ENCODE data around the gene TLCD3B. TPM values are rescaled to one million over a fixed set of nuclear protein-coding genes. Genes with fewer than 3 reads are reported as not detected.

The TLCD3B gene
- total and polyA plus RNA-seq, 2 donors from 2014 or later: not detected

DNA sequence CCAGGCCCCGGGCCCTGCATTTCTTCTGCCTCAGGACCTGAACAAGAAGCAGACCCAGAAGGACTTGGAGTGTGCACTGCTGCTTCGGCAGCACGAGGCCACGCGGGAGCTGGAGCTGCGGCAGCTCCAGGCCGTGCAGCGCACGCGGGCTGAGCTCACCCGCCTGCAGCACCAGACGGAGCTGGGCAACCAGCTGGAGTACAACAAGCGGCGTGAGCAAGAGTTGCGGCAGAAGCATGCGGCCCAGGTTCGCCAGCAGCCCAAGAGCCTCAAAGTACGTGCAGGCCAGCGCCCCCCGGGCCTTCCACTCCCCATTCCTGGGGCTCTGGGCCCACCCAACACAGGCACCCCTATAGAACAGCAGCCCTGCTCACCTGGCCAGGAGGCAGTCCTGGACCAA lies 44.8 kb downstream of the TLCD3B start:
- Histone ChIP-seq H3K27ac (ENCODE audit: low read depth in 2 of 2, low read length in 2 of 2) (no peak overlapping the region), H3K4me1 (ENCODE audit: control insufficient read depth in 2 of 3, insufficient read depth in 2 of 3, low read depth in 1 of 3, low read length in 3 of 3) (no peaks in the 10 kb centered on the region), H3K9me3 (ENCODE audit: control insufficient read depth in 2 of 3, insufficient read depth in 1 of 3, low read length in 3 of 3) (no peaks in the 10 kb centered on the region), H3K27me3 (ENCODE audit: control insufficient read depth, insufficient read depth, low read length) (no peaks in the 10 kb centered on the region), H3K36me3 (ENCODE audit: control insufficient read depth in 2 of 3, insufficient read depth in 3 of 3, low read length in 3 of 3) (peaks cover 2 to 65% (median 60%) of the 10 kb centered on the region in 3 donors), H3K9ac (ENCODE audit: low read length in 3 of 3) (no peak overlapping the region), H3K4me3 (ENCODE audit: low read length in 3 of 3) (no peak overlapping the region)
- intact Hi-C loops (cut with DNase I): no loop called here
- DNase-seq: no peak
- TF ChIP-seq, protein P1, sequence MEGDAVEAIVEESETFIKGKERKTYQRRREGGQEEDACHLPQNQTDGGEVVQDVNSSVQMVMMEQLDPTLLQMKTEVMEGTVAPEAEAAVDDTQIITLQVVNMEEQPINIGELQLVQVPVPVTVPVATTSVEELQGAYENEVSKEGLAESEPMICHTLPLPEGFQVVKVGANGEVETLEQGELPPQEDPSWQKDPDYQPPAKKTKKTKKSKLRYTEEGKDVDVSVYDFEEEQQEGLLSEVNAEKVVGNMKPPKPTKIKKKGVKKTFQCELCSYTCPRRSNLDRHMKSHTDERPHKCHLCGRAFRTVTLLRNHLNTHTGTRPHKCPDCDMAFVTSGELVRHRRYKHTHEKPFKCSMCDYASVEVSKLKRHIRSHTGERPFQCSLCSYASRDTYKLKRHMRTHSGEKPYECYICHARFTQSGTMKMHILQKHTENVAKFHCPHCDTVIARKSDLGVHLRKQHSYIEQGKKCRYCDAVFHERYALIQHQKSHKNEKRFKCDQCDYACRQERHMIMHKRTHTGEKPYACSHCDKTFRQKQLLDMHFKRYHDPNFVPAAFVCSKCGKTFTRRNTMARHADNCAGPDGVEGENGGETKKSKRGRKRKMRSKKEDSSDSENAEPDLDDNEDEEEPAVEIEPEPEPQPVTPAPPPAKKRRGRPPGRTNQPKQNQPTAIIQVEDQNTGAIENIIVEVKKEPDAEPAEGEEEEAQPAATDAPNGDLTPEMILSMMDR (IDR thresholded peaks at IDR 0.05; ENCODE audit: borderline replicate concordance, extremely low read depth, insufficient read depth): no peak
- FAIRE-seq: no peak

- no peak overlapping the region for H3K27ac ChIP-seq (ENCODE audit: low read depth in 2 of 2, low read length in 2 of 2)
Observed at GRCh38 chr16:29985271-29985811, 45.7 kb downstream of the TLCD3B start.

DNA sequence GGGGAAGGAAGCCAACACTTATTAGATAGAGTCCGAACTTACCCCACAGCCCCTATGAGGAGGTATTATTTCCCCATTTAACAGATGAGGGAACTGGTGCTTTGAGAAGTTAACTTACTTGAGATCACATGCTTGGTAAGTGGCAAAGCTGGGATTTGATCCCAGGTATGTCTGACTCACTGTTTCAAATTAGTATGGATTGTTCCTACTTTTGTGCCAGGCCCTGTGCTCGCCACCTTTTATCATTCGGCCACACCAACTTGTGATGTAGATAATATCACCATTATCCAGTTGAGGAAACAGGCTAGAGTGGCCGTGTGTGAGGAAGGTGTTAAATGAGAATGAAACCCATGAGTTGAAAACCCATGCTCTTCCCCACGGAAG lies 46.3 kb downstream of the TLCD3B start:
- H3K36me3 ChIP-seq (ENCODE audit: control insufficient read depth in 2 of 3, insufficient read depth in 3 of 3, low read length in 3 of 3): peaks cover 4 to 75% (median 73%) of the 10 kb centered on the region in 3 donors
- no peaks in the 10 kb centered on the region for H3K4me1 ChIP-seq (ENCODE audit: control insufficient read depth in 2 of 3, insufficient read depth in 2 of 3, low read depth in 1 of 3, low read length in 3 of 3)
- intact Hi-C loops (cut with DNase I): no loop called here

More at GRCh38 chr16:29985271-29985811, 45.7 kb downstream of the TLCD3B start:
- no peaks in the 10 kb centered on the region for H3K27me3 ChIP-seq (ENCODE audit: control insufficient read depth, insufficient read depth, low read length)
- TF ChIP-seq, protein P1 (IDR thresholded peaks at IDR 0.05; ENCODE audit: borderline replicate concordance, extremely low read depth, insufficient read depth): no peak
- H3K9me3 ChIP-seq (ENCODE audit: control insufficient read depth in 2 of 3, insufficient read depth in 1 of 3, low read length in 3 of 3): no peaks in the 10 kb centered on the region
- H3K4me3 ChIP-seq (ENCODE audit: low read length in 3 of 3): no peak overlapping the region
- DNase-seq (no peak), FAIRE-seq (no peak)
- H3K4me1 ChIP-seq (ENCODE audit: control insufficient read depth in 2 of 3, insufficient read depth in 2 of 3, low read depth in 1 of 3, low read length in 3 of 3): no peaks in the 10 kb centered on the region
- intact Hi-C loops (cut with DNase I): no loop called here
- H3K36me3 ChIP-seq (ENCODE audit: control insufficient read depth in 2 of 3, insufficient read depth in 3 of 3, low read length in 3 of 3): peaks cover 2 to 69% (median 68%) of the 10 kb centered on the region in 3 donors
- no peak overlapping the region for H3K9ac ChIP-seq (ENCODE audit: low read length in 3 of 3)

More for the DNA sequence above, 46.3 kb downstream of the TLCD3B start:
- H3K27ac ChIP-seq (ENCODE audit: low read depth in 2 of 2, low read length in 2 of 2): no peak overlapping the region
- FAIRE-seq: no peak
- TF ChIP-seq, protein P1 (IDR thresholded peaks at IDR 0.05; ENCODE audit: borderline replicate concordance, extremely low read depth, insufficient read depth): no peak
- no peaks in the 10 kb centered on the region for H3K27me3 ChIP-seq (ENCODE audit: control insufficient read depth, insufficient read depth, low read length)
- H3K9ac ChIP-seq (ENCODE audit: low read length in 3 of 3): no peak overlapping the region
- no peaks in the 10 kb centered on the region for H3K9me3 ChIP-seq (ENCODE audit: control insufficient read depth in 2 of 3, insufficient read depth in 1 of 3, low read length in 3 of 3)
- H3K4me3 ChIP-seq (ENCODE audit: low read length in 3 of 3): no peak overlapping the region
- DNase-seq: no peak

Measured in kidney (tissue), 14 donors.